IPS-18a (cell line): Measurements from ENCODE around the gene UNCX.

Experiments used
- H3K27ac ChIP-seq: one replicate; pipeline ENCODE4 v1.5.1; 2013; ENCODE audit warnings: low read length
- H3K27me3 ChIP-seq: one replicate; pipeline ENCODE4 v1.6.1; 2013; ENCODE audit warnings: mild to moderate bottlenecking, low read length; ENCODE audit not compliant: control insufficient read depth, insufficient read depth
- H3K36me3 ChIP-seq: one replicate; pipeline ENCODE4 v1.6.1; 2013; ENCODE audit warnings: low read depth, low read length; ENCODE audit not compliant: control insufficient read depth
- H3K4me1 ChIP-seq: one replicate; pipeline ENCODE4 v1.6.1; 2013; ENCODE audit warnings: low read depth, low read length; ENCODE audit not compliant: control insufficient read depth
- H3K4me3 ChIP-seq: one replicate; pipeline ENCODE4 v1.5.1; 2013; ENCODE audit warnings: low read length
- H3K9ac ChIP-seq: one replicate; pipeline ENCODE4 v1.6.1; 2013; ENCODE audit warnings: mild to moderate bottlenecking, low read length, moderate library complexity
- H3K9me3 ChIP-seq: one replicate; pipeline ENCODE4 v1.6.1; 2013; ENCODE audit warnings: low read depth, low read length; ENCODE audit not compliant: control insufficient read depth

UNCX gene

GRCh38 chr7:1242256-1242605 lies 9.6 kb downstream of the UNCX start:
- Histone ChIP-seq H3K4me1 (no peaks in the 10 kb centered on the region), H3K27ac (no peak overlapping the region), H3K9me3 (no peaks in the 10 kb centered on the region), H3K4me3 (no peak overlapping the region), H3K9ac (no peak overlapping the region), H3K36me3 (no peaks in the 10 kb centered on the region), H3K27me3 (peaks cover 100% of the 10 kb centered on the region)

- Histone ChIP-seq H3K4me3 (no peak overlapping the region), H3K27me3 (peaks cover 100% of the 10 kb centered on the region), H3K4me1 (no peaks in the 10 kb centered on the region), H3K9me3 (no peaks in the 10 kb centered on the region), H3K9ac (no peak overlapping the region), H3K27ac (no peak overlapping the region), H3K36me3 (no peaks in the 10 kb centered on the region)
Measured at GRCh38 chr7:1242606-1243289, 10.1 kb downstream of the UNCX start.

- Histone ChIP-seq H3K27me3 (peaks cover 100% of the 10 kb centered on the region), H3K27ac (no peak overlapping the region), H3K4me3 (no peak overlapping the region), H3K4me1 (peaks cover 5% of the 10 kb centered on the region), H3K9me3 (no peaks in the 10 kb centered on the region), H3K36me3 (no peaks in the 10 kb centered on the region), H3K9ac (no peak overlapping the region)
Measured at GRCh38 chr7:1243290-1243963, 10.8 kb downstream of the UNCX start.

GRCh38 chr7:1243964-1244416 lies 11.3 kb downstream of the UNCX start:
- H3K9me3 ChIP-seq = no peaks in the 10 kb centered on the region
- no peaks in the 10 kb centered on the region for H3K36me3 ChIP-seq
- no peak overlapping the region for H3K4me3 ChIP-seq
- H3K4me1 ChIP-seq = peaks cover 6% of the 10 kb centered on the region
- H3K27ac ChIP-seq = no peak overlapping the region
- H3K27me3 ChIP-seq = peaks cover 100% of the 10 kb centered on the region
- no peak overlapping the region for H3K9ac ChIP-seq

GRCh38 chr7:1244700-1245523 lies 12.2 kb downstream of the UNCX start:
- H3K4me1 ChIP-seq = peaks cover 6% of the 10 kb centered on the region
- H3K27me3 ChIP-seq = peaks cover 100% of the 10 kb centered on the region

GRCh38 chr7:1245524-1246050 lies 12.9 kb downstream of the UNCX start:
- Histone ChIP-seq H3K27me3 (peaks cover 100% of the 10 kb centered on the region), H3K27ac (no peak overlapping the region), H3K4me1 (peaks cover 6% of the 10 kb centered on the region), H3K36me3 (no peaks in the 10 kb centered on the region), H3K4me3 (no peak overlapping the region), H3K9ac (no peak overlapping the region), H3K9me3 (no peaks in the 10 kb centered on the region)

More at GRCh38 chr7:1244700-1245523, 12.2 kb downstream of the UNCX start:
- no peak overlapping the region for H3K27ac ChIP-seq
- no peak overlapping the region for H3K4me3 ChIP-seq
- no peaks in the 10 kb centered on the region for H3K9me3 ChIP-seq
- no peaks in the 10 kb centered on the region for H3K36me3 ChIP-seq
- no peak overlapping the region for H3K9ac ChIP-seq

- H3K4me1 ChIP-seq = peaks cover 6% of the 10 kb centered on the region
- no peaks in the 10 kb centered on the region for H3K9me3 ChIP-seq
- no peak overlapping the region for H3K27ac ChIP-seq
- peaks cover 100% of the 10 kb centered on the region for H3K27me3 ChIP-seq
- H3K36me3 ChIP-seq = no peaks in the 10 kb centered on the region
- no peak overlapping the region for H3K4me3 ChIP-seq
- H3K9ac ChIP-seq = no peak overlapping the region
Measured at GRCh38 chr7:1246160-1246870, 13.6 kb downstream of the UNCX start.

- H3K4me3 ChIP-seq = no peak overlapping the region
- peaks cover 98% of the 10 kb centered on the region for H3K27me3 ChIP-seq
- no peak overlapping the region for H3K27ac ChIP-seq
- H3K36me3 ChIP-seq = no peaks in the 10 kb centered on the region
- peaks cover 6% of the 10 kb centered on the region for H3K4me1 ChIP-seq
- H3K9me3 ChIP-seq = no peaks in the 10 kb centered on the region
- no peak overlapping the region for H3K9ac ChIP-seq
Measured at GRCh38 chr7:1246871-1247526, 14.3 kb downstream of the UNCX start.

- H3K27me3 ChIP-seq = peaks cover 93% of the 10 kb centered on the region
- no peaks in the 10 kb centered on the region for H3K9me3 ChIP-seq
- H3K4me3 ChIP-seq = no peak overlapping the region
- H3K9ac ChIP-seq = no peak overlapping the region
- peaks cover 6% of the 10 kb centered on the region for H3K4me1 ChIP-seq
- no peak overlapping the region for H3K27ac ChIP-seq
- no peaks in the 10 kb centered on the region for H3K36me3 ChIP-seq
Measured at GRCh38 chr7:1247527-1248041, 14.9 kb downstream of the UNCX start.

GRCh38 chr7:1248143-1248915 lies 15.7 kb downstream of the UNCX start:
- peaks cover 85% of the 10 kb centered on the region for H3K27me3 ChIP-seq
- H3K9ac ChIP-seq = no peak overlapping the region
- peak overlapping the region; percentile 17 for H3K4me3 ChIP-seq
- H3K9me3 ChIP-seq = no peaks in the 10 kb centered on the region
- H3K36me3 ChIP-seq = no peaks in the 10 kb centered on the region
- H3K4me1 ChIP-seq = peaks cover 6% of the 10 kb centered on the region
- no peak overlapping the region for H3K27ac ChIP-seq
